IMR-90 (cell line): Measurements from ENCODE around the gene TLK2. TPM values are rescaled to one million over a fixed set of nuclear protein-coding genes. Genes with fewer than 3 reads are reported as not detected.

Source experiments
- ATAC-seq: fragments of 200-7000 bp; cut with Tn5 transposase; 2 replicates; pipeline ENCODE4 v1.9.1; 2020; ENCODE audit warnings: low read depth, mild to moderate bottlenecking, moderate library complexity
- BruUV-seq: library from RNA; stranded (reverse); fragments of 400-500 nt; replicated peaks from 2 replicates; lab custom pipeline; 2021; lab: Mats Ljungman, UMichigan
- CTCF ChIA-PET: fragments of 300-600 bp; formaldehyde crosslinking; extraction: SDS; loops from one replicate; lab custom pipeline; 2021; ENCODE audit warnings: antibody characterized with exemption; lab: Yijun Ruan, JAX
- POLR2A ChIA-PET: fragments of 300-600 bp; sonication (Branson Sonifier 250); formaldehyde crosslinking; loops from one replicate; lab custom pipeline; 2022; ENCODE audit warnings: antibody characterized with exemption; ENCODE audit not compliant: unreplicated experiment; lab: Charles Lee
- DNase-seq: peaks from one replicate; pipeline ENCODE4 v3.0.0; 2013
- H2AFZ ChIP-seq: replicated peaks from 2 replicates; pipeline ENCODE3; 2013; ENCODE audit warnings: low read length, mild to moderate bottlenecking; ENCODE audit not compliant: poor library complexity
- H2AK5ac ChIP-seq: 2 replicates; pipeline ENCODE4 v1.6.1; 2013; ENCODE audit warnings: low read depth, low read length, inconsistent platforms
- H2AK9ac ChIP-seq: replicated peaks from 2 replicates; pipeline ENCODE3; 2013; ENCODE audit warnings: mild to moderate bottlenecking, low read depth, low read length, moderate library complexity; ENCODE audit not compliant: poor library complexity
- H2BK120ac ChIP-seq: 2 replicates; pipeline ENCODE4 v1.6.1; 2013; ENCODE audit warnings: low read depth, low read length, inconsistent platforms
- H2BK15ac ChIP-seq: 3 replicates; pipeline ENCODE4 v1.6.1; 2013; ENCODE audit warnings: low read depth, low read length, inconsistent platforms
- H2BK20ac ChIP-seq: 2 replicates; pipeline ENCODE4 v1.6.1; 2013; ENCODE audit warnings: low read depth, mild to moderate bottlenecking, inconsistent platforms, low read length, moderate library complexity
- H2BK5ac ChIP-seq: 2 replicates; pipeline ENCODE4 v1.6.1; 2013; ENCODE audit warnings: mild to moderate bottlenecking, low read depth, low read length, inconsistent platforms; ENCODE audit not compliant: poor library complexity, severe bottlenecking
- H3K14ac ChIP-seq: replicated peaks from 2 replicates; pipeline ENCODE4 v1.6.1; 2013; ENCODE audit warnings: low read depth, low read length, inconsistent platforms
- H3K18ac ChIP-seq: 2 replicates; pipeline ENCODE4 v1.6.1; 2013; ENCODE audit warnings: low read depth, low read length, control low read depth
- H3K23ac ChIP-seq: 2 replicates; pipeline ENCODE4 v1.6.1; 2013; ENCODE audit warnings: low read depth, low read length, inconsistent platforms
- H3K27ac ChIP-seq: 2 replicates; pipeline ENCODE4 v1.5.1; 2013; ENCODE audit warnings: mild to moderate bottlenecking, control low read depth, low read length; ENCODE audit not compliant: insufficient read depth
- H3K27me3 ChIP-seq: 2 replicates; pipeline ENCODE4 v1.6.1; 2013; ENCODE audit warnings: low read length; ENCODE audit not compliant: control insufficient read depth, insufficient read depth
- H3K36me3 ChIP-seq: 2 replicates; pipeline ENCODE4 v1.6.1; 2013; ENCODE audit warnings: low read length, mixed read lengths; ENCODE audit not compliant: control insufficient read depth, insufficient read depth
- H3K4ac ChIP-seq: 2 replicates; pipeline ENCODE4 v1.6.1; 2013; ENCODE audit warnings: low read depth, low read length, inconsistent platforms
- H3K4me1 ChIP-seq: 2 replicates; pipeline ENCODE4 v1.6.1; 2013; ENCODE audit warnings: low read length, mixed read lengths; ENCODE audit not compliant: control insufficient read depth, insufficient read depth
- H3K4me2 ChIP-seq: 2 replicates; pipeline ENCODE4 v1.6.1; 2013; ENCODE audit warnings: low read depth, mild to moderate bottlenecking, control low read depth, low read length, moderate library complexity
- H3K4me3 ChIP-seq: 2 replicates; pipeline ENCODE4 v1.5.1; 2013; ENCODE audit warnings: low read depth, mild to moderate bottlenecking, control low read depth, low read length, moderate library complexity; ENCODE audit not compliant: insufficient read depth
- H3K56ac ChIP-seq: 2 replicates; pipeline ENCODE4 v1.6.1; 2013; ENCODE audit warnings: low read length, inconsistent platforms; ENCODE audit not compliant: insufficient read depth; ENCODE audit errors: extremely low read depth
- H3K79me1 ChIP-seq, 2 experiments: 2 replicates each; pipeline ENCODE4 v1.6.1; 2013; ENCODE audit warnings: low read length in 2 of 2, inconsistent platforms in 1 of 2, low read depth in 1 of 2
- H3K9ac ChIP-seq: 2 replicates; pipeline ENCODE4 v1.6.1; 2013; ENCODE audit warnings: low read depth, low read length, control low read depth
- H3K9me1 ChIP-seq: 2 replicates; pipeline ENCODE4 v1.6.1; 2013; ENCODE audit warnings: low read length, inconsistent platforms; ENCODE audit not compliant: insufficient read depth
- H3K9me3 ChIP-seq: 2 replicates; pipeline ENCODE4 v1.6.1; 2013; ENCODE audit warnings: low read length; ENCODE audit not compliant: control insufficient read depth, insufficient read depth
- H4K20me1 ChIP-seq: 2 replicates; pipeline ENCODE4 v1.6.1; 2013; ENCODE audit warnings: low read length, inconsistent platforms; ENCODE audit not compliant: insufficient read depth
- H4K5ac ChIP-seq: 2 replicates; pipeline ENCODE4 v1.6.1; 2013; ENCODE audit warnings: mild to moderate bottlenecking, low read depth, low read length, control low read depth
- H4K8ac ChIP-seq, 2 experiments: 2 replicates each; pipeline ENCODE4 v1.6.1; 2013; ENCODE audit warnings: low read depth in 2 of 2, low read length in 2 of 2, control low read depth in 1 of 2, inconsistent platforms in 1 of 2
- H4K91ac ChIP-seq: 2 replicates; pipeline ENCODE4 v1.6.1; 2013; ENCODE audit warnings: low read depth, low read length, inconsistent platforms; ENCODE audit not compliant: insufficient read depth
- RCOR1 ChIP-seq: IDR thresholded peaks from 2 replicates; pipeline ENCODE4 v1.6.1; 2012; ENCODE audit warnings: mild to moderate bottlenecking, low read length, improper control_type of control experiment; ENCODE audit not compliant: insufficient replicate concordance
- USF2 ChIP-seq: fragments of 150-350 bp; IDR thresholded peaks from 2 replicates; pipeline ENCODE4 v1.6.1; 2017; ENCODE audit warnings: mild to moderate bottlenecking, antibody characterized with exemption, low read length, low read depth
- WGBS, 2 experiments: methylation state at CpG; one replicate each; pipeline versions ENCODE4 v1.1.5 to v1.1.7; 2013; ENCODE audit warnings: missing lambda C conversion rate in 2 of 2; ENCODE audit not compliant: insufficient read length in 1 of 2; ENCODE audit errors: extremely low coverage in 2 of 2; 5-methylcytosine and 5-hydroxymethylcytosine counted together
- dilution Hi-C: fragments of 300-500 bp; cut with HindIII; formaldehyde crosslinking; loops from one replicate; pipeline ENCODE4 v1.14.3; 2018; ENCODE audit warnings: low sequenced_read_pairs; ENCODE audit not compliant: unreplicated experiment
- in situ Hi-C: fragments of 300-500 bp; cut with MboI; formaldehyde crosslinking; loops from 3 replicates; pipeline ENCODE4 v1.14.3; 2019; ENCODE audit warnings: low sequenced_read_pairs, inconsistent platforms, mixed read lengths
- intact Hi-C: fragments of 100-400 bp; cut with micrococcal nuclease; formaldehyde crosslinking; loops from 2 replicates; pipeline ENCODE4 v1.10.0; 2022
- polyA plus RNA-seq, 3 experiments: library from polyadenylated mRNA; depleted of rRNA; stranded (reverse); fragments of >200 nt; gene quantifications; 2 replicates each; pipeline ENCODE4 v1.2.3, GENCODE V29; 2012; ENCODE audit warnings: low replicate concordance in 1 of 3
- total RNA-seq: library from RNA; depleted of rRNA; stranded (reverse); fragments of >200 nt; gene quantifications from 2 replicates; pipeline ENCODE4 v1.2.3, GENCODE V29; 2012

The TLK2 gene
- total and polyA plus RNA-seq, 2 of the 4 experiments (the other 2 are of a cell fraction), result 35.7 to 39.4 TPM

DNA sequence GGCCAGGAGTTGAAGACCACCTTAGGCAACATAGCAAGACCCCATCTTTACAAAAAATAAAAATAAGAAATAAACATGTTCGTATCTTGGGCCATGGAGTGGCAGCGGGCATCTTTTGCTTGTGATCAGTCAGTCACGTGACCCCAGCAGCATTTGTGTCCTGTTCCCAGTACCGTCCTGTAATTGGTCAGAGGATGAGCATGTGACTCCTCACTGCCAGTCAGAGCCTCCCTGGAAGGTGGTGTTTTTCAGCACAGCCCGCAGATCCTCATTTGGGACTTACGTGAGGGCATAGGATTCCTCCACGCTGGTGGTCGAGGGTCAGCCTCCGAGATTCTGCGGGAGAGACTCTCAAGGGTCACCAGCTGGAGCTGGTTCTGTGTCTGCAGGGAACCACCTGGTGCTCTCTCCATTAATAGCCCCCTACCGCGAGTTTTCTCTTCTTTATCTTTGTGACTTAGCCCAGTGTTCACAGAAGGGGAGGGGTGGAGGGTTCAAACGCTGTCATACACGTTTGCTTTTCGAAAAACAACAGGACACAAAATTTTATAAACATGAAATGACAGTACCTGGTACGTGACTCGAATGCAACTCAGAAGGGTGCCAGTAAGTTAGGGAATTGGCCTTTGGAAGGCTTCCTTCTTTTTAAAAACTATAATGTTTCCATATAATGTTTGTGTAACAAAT, 166.0 kb downstream of the TLK2 start:
- WGBS, 2 experiments, result 25% methylated on average over 4 of the region's 17 CpGs; no CpG with 5 or more reads in 1 of the 2 experiments
- ChIA-PET POLR2A (no interaction called here), CTCF (no interaction called here)
- Histone ChIP-seq H3K27me3 (no peaks in the 10 kb centered on the region), H2BK20ac (no peak overlapping the region), H2BK120ac (no peak overlapping the region), H2BK5ac (no peak overlapping the region), H2AK5ac (no peak overlapping the region; the same call in 1 of the 2 replicates), H3K27ac (no peak overlapping the region), H3K56ac (no peak overlapping the region), H2AK9ac (no peak overlapping the region), H3K79me1 (peaks cover 23 to 76% of the 10 kb centered on the region in 2 experiments), H3K9me3 (no peaks in the 10 kb centered on the region), H3K23ac (no peak overlapping the region), H3K36me3 (peaks cover 12% of the 10 kb centered on the region), H4K8ac (no peak overlapping the region; a peak in 1 of 4 replicates), H3K4me2 (no peak overlapping the region), H3K9ac (no peak overlapping the region), H3K4me1 (peaks cover 23% of the 10 kb centered on the region), H3K4ac (no peak overlapping the region), H3K9me1 (peaks cover 26% of the 10 kb centered on the region), H3K18ac (no peak overlapping the region), H2AFZ (peak overlapping the region; percentile 0), H4K5ac (peak overlapping the region; percentile 25; the same call in 1 of the 2 replicates), H3K14ac (no peak overlapping the region), H4K91ac (no peak overlapping the region), H4K20me1 (peaks cover 51% of the 10 kb centered on the region), H3K4me3 (no peak overlapping the region), H2BK15ac (no peak overlapping the region)
- dilution Hi-C loops, result no loop called here
- intact Hi-C loops, result no loop called here
- DNase-seq (no peak), ATAC-seq (no peak)
- no TSS peak for BruUV-seq
- peak; percentile 70 for TF ChIP-seq USF2
- no peak for TF ChIP-seq RCOR1
- in situ Hi-C loops, result no loop called here
